DOHH2 (cell line): ENCODE results near the gene FKBP8.

ENCODE experiments used
- EZH2phosphoT487 ChIP-seq: fragments of 200-600 bp; sonication (generic); IDR thresholded peaks from 2 replicates; pipeline ENCODE4 v1.6.1; 2017; ENCODE audit warnings: borderline replicate concordance, mild to moderate bottlenecking, antibody characterized with exemption, low read length, moderate library complexity, mixed read lengths
- TF ChIP-seq, protein P1 (sequence below): fragments of 200-600 bp; sonication (generic); IDR thresholded peaks from one replicate; pipeline ENCODE4 v1.5.1; 2014; ENCODE audit warnings: antibody characterized with exemption, mild to moderate bottlenecking, low read depth, low read length; ENCODE audit not compliant: poor library complexity, severe bottlenecking

DNA sequence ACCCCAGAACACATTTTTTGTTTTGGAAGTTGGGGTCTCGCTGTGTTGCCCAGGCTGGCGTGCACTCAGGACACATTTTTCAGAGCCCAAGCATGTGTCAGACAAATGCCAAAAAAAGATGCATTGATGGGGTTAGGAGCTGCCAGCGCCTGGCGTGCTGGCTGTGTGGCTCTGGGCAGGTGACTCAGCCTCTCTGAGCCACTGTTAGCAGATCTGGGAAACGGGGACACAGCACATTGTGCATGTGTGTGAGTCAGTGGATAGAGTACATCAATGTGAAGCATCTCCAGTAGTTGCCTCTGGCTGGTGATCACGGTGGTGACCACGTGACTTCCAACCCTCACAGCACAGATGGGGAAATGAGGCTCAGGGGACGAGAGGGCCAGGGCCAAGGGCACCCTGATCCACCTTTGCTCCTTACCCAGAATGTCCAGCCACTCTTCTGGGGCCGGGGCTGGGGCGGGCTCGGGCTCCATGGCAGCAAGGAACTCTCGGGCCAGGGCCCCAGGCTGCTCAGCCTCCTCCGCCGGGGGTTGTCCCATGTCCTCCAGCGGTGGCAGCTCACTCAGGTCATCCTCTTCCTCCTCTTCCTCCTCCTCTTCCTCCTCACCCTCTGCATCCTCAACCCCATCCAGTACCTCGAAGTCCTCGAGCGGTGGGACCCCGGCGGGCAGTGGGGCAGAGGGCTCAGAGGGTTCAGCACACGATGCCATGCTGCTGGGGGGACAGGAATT, 1.9 kb downstream of the FKBP8 start:
- TF ChIP-seq, protein P1, sequence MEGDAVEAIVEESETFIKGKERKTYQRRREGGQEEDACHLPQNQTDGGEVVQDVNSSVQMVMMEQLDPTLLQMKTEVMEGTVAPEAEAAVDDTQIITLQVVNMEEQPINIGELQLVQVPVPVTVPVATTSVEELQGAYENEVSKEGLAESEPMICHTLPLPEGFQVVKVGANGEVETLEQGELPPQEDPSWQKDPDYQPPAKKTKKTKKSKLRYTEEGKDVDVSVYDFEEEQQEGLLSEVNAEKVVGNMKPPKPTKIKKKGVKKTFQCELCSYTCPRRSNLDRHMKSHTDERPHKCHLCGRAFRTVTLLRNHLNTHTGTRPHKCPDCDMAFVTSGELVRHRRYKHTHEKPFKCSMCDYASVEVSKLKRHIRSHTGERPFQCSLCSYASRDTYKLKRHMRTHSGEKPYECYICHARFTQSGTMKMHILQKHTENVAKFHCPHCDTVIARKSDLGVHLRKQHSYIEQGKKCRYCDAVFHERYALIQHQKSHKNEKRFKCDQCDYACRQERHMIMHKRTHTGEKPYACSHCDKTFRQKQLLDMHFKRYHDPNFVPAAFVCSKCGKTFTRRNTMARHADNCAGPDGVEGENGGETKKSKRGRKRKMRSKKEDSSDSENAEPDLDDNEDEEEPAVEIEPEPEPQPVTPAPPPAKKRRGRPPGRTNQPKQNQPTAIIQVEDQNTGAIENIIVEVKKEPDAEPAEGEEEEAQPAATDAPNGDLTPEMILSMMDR = no peak
- no peak for TF ChIP-seq EZH2phosphoT487
